Right lobe of liver (tissue), 6 donors: ENCODE measurements around the gene PTBP1. TPM values are rescaled to one million over a fixed set of nuclear protein-coding genes. Genes with fewer than 3 reads are reported as not detected.

ENCODE experiments used
- ATAC-seq, 4 donors: fragments of 200-7000 bp; cut with Tn5 transposase; one replicate each; pipeline ENCODE4 v1.9.1; 2020; ENCODE audit warnings: mild to moderate bottlenecking in 4 of 4, moderate library complexity in 4 of 4
- DNase-seq, 3 donors: peaks; one replicate each; pipeline ENCODE4 v3.0.0-alpha.2; 2020
- H3K27ac ChIP-seq, 3 donors: fragments of 200-600 bp; one replicate each; pipeline ENCODE4 v1.8.0; 2022
- H3K27me3 ChIP-seq, 2 donors: fragments of 200-600 bp; one replicate each; pipeline ENCODE4 v1.8.0; 2022
- H3K36me3 ChIP-seq, 4 donors: fragments of 200-600 bp; sonication (generic) in 1 of 4; one replicate each; pipeline versions ENCODE4 v1.5.1 to v1.8.0; 2017 to 2022; ENCODE audit warnings: control low read depth in 1 of 4
- H3K4me1 ChIP-seq, 4 donors: fragments of 200-600 bp; sonication (generic) in 1 of 4; one replicate each; pipeline versions ENCODE4 v1.5.1 to v1.8.0; 2017 to 2022; ENCODE audit warnings: control low read depth in 1 of 4
- H3K4me3 ChIP-seq, 3 donors: fragments of 200-600 bp; one replicate each; pipeline ENCODE4 v1.8.0; 2022
- H3K9me3 ChIP-seq, 4 donors: fragments of 200-600 bp; sonication (generic) in 1 of 4; one replicate each; pipeline versions ENCODE4 v1.5.1 to v1.8.0; 2017 to 2022; ENCODE audit warnings: control low read depth in 1 of 4
- POLR2A ChIP-seq: fragments of 450-650 bp; IDR thresholded peaks from one replicate; pipeline ENCODE4 v1.6.1; 2017; ENCODE audit warnings: antibody characterized with exemption, mild to moderate bottlenecking
- WGBS: methylation state at CpG from one replicate; pipeline ENCODE4 v1.1.6; 2018; ENCODE audit warnings: low coverage, low lambda C conversion rate; ENCODE audit not compliant: insufficient coverage; ENCODE audit errors: missing lambda C conversion rate; 5-methylcytosine and 5-hydroxymethylcytosine counted together
- intact Hi-C, 2 donors: fragments of 100-400 bp; cut with DNase I; formaldehyde crosslinking; loops; one replicate each; pipeline versions ENCODE4 v1.11.2 to v1.14.1; 2022
- total RNA-seq, 6 experiments: library from RNA; depleted of rRNA in 2 of 6; stranded (reverse); fragments of >200 nt in 2 of 6; fragmentation: NEBNext Ultra II Directional in 3 of 6; extraction: Animal tissue kit (Norgen Biotek cat#: 25700) in 3 of 6; gene quantifications; one replicate each; pipeline versions ENCODE4 v1.1.0 to v1.2.4, GENCODE V29; 2016 to 2023
- TF ChIP-seq, protein P1 (sequence below), 4 donors: fragments of 200-600 bp in 3 of 4; fragments of 450-650 bp in 1 of 4; IDR thresholded peaks; one replicate each; pipeline versions ENCODE4 v1.5.1 to v1.8.0; 2016 to 2022; ENCODE audit warnings: antibody characterized with exemption in 4 of 4, mild to moderate bottlenecking in 2 of 4
- donor health status: DM: no; HTN: yes; CAD: no.
- donor health status: DM: no; HTN: no; CAD: no.
- donor health status: DM: no; HTN: no; CAD: no.
- donor health status: DM: no; HTN: yes; CAD: no.
- donor health status: DM: no; HTN: yes; CAD: no.

PTBP1 gene
- total RNA-seq, 6 experiments from 2014 or later = 91.1 to 150 (median 129) TPM

DNA sequence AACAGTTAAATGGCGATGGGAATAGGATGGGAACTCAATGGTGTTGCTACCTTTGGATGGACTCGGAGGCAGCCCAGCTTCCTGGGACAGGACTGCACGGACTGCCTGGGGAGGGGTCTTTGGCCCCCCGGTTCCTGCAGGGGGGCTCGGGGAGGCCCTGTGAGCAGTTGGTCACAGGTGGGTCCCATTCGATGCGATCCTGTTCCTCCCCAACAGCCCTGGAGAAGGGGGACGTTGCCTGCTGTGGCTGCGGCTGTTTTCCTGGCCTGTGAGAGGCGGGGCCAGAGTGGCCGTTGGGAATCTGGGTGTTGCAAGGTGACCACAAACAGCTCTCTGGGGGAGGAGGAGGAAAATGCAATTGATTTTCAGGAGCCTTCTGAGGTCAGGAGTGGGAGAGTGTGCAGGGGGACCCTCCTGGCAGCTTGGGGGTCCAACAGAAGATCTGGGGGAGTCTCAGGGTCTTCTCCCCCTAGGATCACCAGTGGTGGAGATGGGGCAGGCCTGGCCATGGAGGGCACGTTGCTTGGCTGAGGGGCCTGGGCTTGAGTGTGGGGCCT is 26.4 kb downstream of the PTBP1 start:
- Histone ChIP-seq H3K4me3 (no peak overlapping the region), H3K9me3 (no peaks in the 10 kb centered on the region), H3K36me3 (no peaks in the 10 kb centered on the region), H3K4me1 (peaks cover 0 to 6% (median 0%) of the 10 kb centered on the region in 4 donors), H3K27me3 (peaks cover 0 to 5% of the 10 kb centered on the region in 2 donors), H3K27ac (no peak overlapping the region)
- ATAC-seq = no peak
- intact Hi-C loops = no loop called here
- TF ChIP-seq POLR2A = no peak
- TF ChIP-seq, protein P1, sequence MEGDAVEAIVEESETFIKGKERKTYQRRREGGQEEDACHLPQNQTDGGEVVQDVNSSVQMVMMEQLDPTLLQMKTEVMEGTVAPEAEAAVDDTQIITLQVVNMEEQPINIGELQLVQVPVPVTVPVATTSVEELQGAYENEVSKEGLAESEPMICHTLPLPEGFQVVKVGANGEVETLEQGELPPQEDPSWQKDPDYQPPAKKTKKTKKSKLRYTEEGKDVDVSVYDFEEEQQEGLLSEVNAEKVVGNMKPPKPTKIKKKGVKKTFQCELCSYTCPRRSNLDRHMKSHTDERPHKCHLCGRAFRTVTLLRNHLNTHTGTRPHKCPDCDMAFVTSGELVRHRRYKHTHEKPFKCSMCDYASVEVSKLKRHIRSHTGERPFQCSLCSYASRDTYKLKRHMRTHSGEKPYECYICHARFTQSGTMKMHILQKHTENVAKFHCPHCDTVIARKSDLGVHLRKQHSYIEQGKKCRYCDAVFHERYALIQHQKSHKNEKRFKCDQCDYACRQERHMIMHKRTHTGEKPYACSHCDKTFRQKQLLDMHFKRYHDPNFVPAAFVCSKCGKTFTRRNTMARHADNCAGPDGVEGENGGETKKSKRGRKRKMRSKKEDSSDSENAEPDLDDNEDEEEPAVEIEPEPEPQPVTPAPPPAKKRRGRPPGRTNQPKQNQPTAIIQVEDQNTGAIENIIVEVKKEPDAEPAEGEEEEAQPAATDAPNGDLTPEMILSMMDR (IDR thresholded peaks at IDR 0.05) = no peak
- 19% methylated on average over 8 of the region's 12 CpGs for WGBS
- no peak for DNase-seq

GRCh38 chr19:824885-825284 is 27.6 kb downstream of the PTBP1 start:
- peak in 3 of 4 donors; percentile 26 to 45 (median 43) for ATAC-seq
- Histone ChIP-seq H3K36me3 (no peaks in the 10 kb centered on the region), H3K4me1 (peaks cover 0 to 6% (median 0%) of the 10 kb centered on the region in 4 donors), H3K27ac (no peak overlapping the region), H3K4me3 (no peak overlapping the region), H3K9me3 (no peaks in the 10 kb centered on the region), H3K27me3 (peaks cover 0 to 5% of the 10 kb centered on the region in 2 donors)
- intact Hi-C loops = no loop called here
- WGBS = 59% methylated on average over 13 of the region's 15 CpGs
- no peak for DNase-seq
- no peak for TF ChIP-seq POLR2A
- TF ChIP-seq, protein P1 (IDR thresholded peaks at IDR 0.05) = no peak

- Histone ChIP-seq H3K27me3 (peaks cover 0 to 5% of the 10 kb centered on the region in 2 donors), H3K36me3 (no peaks in the 10 kb centered on the region), H3K9me3 (no peaks in the 10 kb centered on the region), H3K4me1 (peaks cover 0 to 6% (median 0%) of the 10 kb centered on the region in 4 donors), H3K4me3 (no peak overlapping the region), H3K27ac (no peak overlapping the region)
- 71% methylated on average over 17 of the region's 19 CpGs for whole genome bisulfite sequencing
- DNase-seq (no peak), ATAC-seq (no peak)
- TF ChIP-seq POLR2A = no peak
- TF ChIP-seq, protein P1 (IDR thresholded peaks at IDR 0.05) = no peak
- intact Hi-C loops = no loop called here
These were observed 28.8 kb downstream of the PTBP1 start for GRCh38 chr19:825897-826644.

DNA sequence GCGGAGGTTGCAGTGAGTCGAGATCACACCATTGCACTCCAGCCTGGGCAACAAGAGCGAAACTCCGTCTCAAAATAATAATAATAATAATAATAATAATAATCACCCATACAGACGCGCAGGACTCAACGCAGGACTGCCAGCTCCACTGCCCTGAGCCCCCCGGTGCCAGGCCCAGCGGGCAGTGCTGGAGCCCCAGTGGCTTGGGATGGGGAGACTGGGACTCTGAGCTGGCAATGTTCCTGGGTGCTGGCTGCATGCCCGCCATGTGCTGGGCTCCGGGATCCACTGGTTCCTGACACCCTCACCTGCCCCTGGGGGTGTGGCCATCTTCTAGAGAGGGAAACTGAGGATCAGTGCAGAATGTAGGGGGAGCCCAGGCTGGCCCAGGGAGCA is 30.1 kb downstream of the PTBP1 start:
- Histone ChIP-seq H3K4me3 (no peak overlapping the region), H3K27ac (no peak overlapping the region), H3K9me3 (no peaks in the 10 kb centered on the region), H3K4me1 (no peaks in the 10 kb centered on the region), H3K36me3 (no peaks in the 10 kb centered on the region), H3K27me3 (peaks cover 0 to 5% of the 10 kb centered on the region in 2 donors)
- DNase-seq (no peak), ATAC-seq (no peak)
- WGBS = 89% methylated on average over 5 of the region's 11 CpGs
- TF ChIP-seq POLR2A = no peak
- TF ChIP-seq, protein P1 (IDR thresholded peaks at IDR 0.05) = no peak
- intact Hi-C loops = no loop called here
